Effector memory CD4-positive, alpha-beta T cell (primary cell): Measurements from ENCODE around the gene VASN.
"Not testable (repeated sequence)": the region's sequence is repeated elsewhere in the genome, so short reads cannot be mapped to it uniquely, and the experiment has no call there.

Experiments
- DNase-seq, 3 donors: peaks; one replicate each; pipeline ENCODE4 v3.0.0-alpha.2; 2020
- H3K27ac ChIP-seq: 2 replicates; pipeline ENCODE4 v1.7.0; 2013; ENCODE audit warnings: mild to moderate bottlenecking, low read length, moderate library complexity; ENCODE audit not compliant: insufficient read depth, poor library complexity, severe bottlenecking
- H3K27me3 ChIP-seq: replicated peaks from 2 replicates; pipeline ENCODE4 v1.7.0; 2013; ENCODE audit warnings: mild to moderate bottlenecking, low read length; ENCODE audit not compliant: insufficient read depth, control insufficient read depth, poor library complexity, severe bottlenecking
- H3K36me3 ChIP-seq: 2 replicates; pipeline ENCODE4 v1.7.0; 2013; ENCODE audit warnings: mild to moderate bottlenecking, low read length, moderate library complexity; ENCODE audit not compliant: control insufficient read depth, insufficient read depth
- H3K4me1 ChIP-seq: 2 replicates; pipeline ENCODE4 v1.7.0; 2013; ENCODE audit warnings: low read length, mild to moderate bottlenecking; ENCODE audit not compliant: control insufficient read depth, insufficient read depth, poor library complexity, severe bottlenecking
- H3K4me3 ChIP-seq: 2 replicates; pipeline ENCODE4 v1.7.0; 2013; ENCODE audit warnings: low read length, low read depth, mild to moderate bottlenecking; ENCODE audit not compliant: insufficient read depth, poor library complexity, severe bottlenecking
- H3K9me3 ChIP-seq: 2 replicates; pipeline ENCODE4 v1.7.0; 2013; ENCODE audit warnings: mild to moderate bottlenecking, low read length, moderate library complexity; ENCODE audit not compliant: control insufficient read depth

Gene VASN

DNA sequence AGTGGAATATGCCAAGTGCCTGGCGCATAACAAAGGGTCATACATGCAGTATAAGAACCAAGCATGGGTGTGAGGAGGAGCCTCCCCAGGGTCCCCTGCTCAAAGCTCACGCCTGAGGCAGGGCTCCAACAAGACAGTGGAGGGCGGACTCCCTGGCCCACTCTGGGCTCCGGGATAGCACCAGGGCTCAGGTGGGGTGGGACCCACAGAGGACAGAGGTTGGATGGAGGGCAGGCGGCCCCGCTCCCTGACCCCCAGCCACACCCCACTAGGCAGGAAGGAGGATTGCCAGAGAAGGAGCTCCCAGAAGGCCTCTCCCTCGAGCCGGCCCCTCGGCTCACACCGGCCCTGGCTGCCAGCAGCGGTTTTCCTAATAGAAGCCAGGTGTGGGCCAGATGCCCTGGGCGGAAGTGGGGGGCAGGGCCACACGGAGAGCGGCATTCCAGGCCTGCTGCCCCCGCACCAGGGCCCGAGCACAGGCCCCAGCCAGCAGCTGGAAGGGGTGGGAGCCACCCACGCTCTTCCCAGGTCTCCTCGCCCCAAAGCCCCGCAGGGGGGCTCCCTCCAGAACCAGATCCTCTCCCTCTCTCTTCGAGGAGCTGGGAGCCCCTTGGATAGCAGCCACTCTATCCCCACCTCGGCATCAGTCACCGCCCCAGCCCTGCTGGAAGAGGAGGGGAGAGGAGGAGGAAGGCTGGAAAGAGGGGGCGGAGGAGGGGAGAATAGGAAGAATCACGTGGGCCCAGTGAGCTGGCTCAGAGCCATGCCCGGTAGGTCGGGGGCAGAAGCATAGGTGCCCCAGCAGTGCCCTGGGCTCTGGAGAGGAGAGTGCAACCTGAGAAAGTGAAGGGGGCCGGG lies 21.0 kb downstream of the VASN start:
- peaks cover 80% of the 10 kb centered on the region for H3K36me3 ChIP-seq
- no peak overlapping the region for H3K4me3 ChIP-seq
- no peaks in the 10 kb centered on the region for H3K4me1 ChIP-seq
- DNase-seq: no peak
- no peak overlapping the region for H3K27ac ChIP-seq
- no peaks in the 10 kb centered on the region for H3K27me3 ChIP-seq
- H3K9me3 ChIP-seq: no peaks in the 10 kb centered on the region

DNA sequence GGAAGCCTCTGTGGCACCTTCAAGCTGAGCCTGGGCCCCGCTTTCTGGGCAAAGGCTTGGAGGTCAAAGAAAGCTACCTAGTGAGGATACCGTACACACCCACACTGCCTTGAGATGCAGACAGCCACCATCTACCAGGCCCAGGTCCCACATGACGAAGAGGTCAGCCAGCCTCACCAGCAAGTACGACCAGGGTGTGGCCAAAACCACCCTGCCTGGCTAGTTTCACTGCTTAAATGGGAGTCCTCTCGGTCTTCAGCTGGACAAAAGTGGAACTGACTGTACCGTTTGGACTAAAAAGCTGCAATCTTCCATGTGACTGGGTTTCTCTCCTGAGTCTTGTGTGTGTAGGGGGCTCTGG lies 21.6 kb downstream of the VASN start:
- no peak overlapping the region for H3K27ac ChIP-seq

DNA sequence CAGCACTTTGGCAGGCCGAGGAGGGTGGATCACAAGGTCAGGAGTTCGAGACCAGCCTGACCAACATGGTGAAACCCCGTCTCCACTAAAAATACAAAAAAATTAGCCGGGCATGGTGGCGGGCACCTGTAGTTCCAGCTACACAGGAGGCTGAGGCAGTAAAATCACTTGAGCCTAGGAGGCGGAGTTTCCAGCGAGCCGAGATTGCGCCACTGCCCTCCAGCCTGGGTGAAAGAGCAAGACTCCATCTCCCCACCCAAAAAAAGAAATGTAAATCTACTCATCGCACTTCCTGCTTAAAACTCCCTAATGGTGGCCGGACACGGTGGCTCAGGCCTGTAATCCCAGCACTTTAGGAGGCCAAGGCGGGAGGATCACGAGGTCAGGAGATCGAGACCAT lies 22.2 kb downstream of the VASN start:
- H3K27ac ChIP-seq, H3K9me3 ChIP-seq, H3K4me1 ChIP-seq, H3K4me3 ChIP-seq, DNase-seq, H3K27me3 ChIP-seq: not testable (repeated sequence)
- H3K36me3 ChIP-seq: peaks cover 76% of the 10 kb centered on the region

More for the DNA sequence above, 21.6 kb downstream of the VASN start:
- Histone ChIP-seq H3K4me3 (no peak overlapping the region), H3K9me3 (no peaks in the 10 kb centered on the region), H3K27me3 (no peaks in the 10 kb centered on the region), H3K4me1 (no peaks in the 10 kb centered on the region), H3K36me3 (peaks cover 80% of the 10 kb centered on the region)
- DNase-seq: no peak

DNA sequence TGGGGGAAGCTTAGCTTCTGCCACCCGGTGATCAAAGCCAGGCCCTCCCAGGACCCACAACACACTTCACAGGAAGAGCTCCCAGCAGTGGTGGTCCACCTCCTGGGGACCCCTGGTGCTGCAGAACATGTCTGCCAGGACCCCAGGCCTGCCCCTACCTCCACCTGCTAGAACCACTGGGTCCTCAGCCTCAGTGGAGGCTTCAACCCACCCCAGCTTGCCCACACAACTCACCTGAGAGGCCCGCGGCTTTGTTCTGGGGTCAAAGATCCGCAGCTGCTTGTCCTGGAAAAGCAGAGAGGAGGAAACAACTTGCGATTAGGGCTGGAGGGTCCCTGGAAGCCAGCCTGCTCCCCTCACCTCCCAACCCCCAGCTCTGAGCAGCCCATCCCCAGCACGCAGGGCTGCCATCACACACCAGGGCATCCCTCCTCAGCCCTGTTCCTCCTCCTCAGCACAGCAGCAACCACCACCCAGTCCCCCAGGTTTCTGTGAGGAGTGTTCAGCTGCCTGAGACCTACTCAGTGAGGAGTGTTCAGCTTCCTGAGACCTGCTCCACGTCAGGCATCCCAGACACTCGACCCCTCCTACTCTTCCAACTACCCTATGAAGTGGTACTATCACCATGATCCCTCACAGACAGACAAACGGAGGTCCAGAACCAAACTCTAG lies 23.5 kb downstream of the VASN start:
- no peaks in the 10 kb centered on the region for H3K9me3 ChIP-seq
- peaks cover 76% of the 10 kb centered on the region for H3K36me3 ChIP-seq
- no peak overlapping the region for H3K4me3 ChIP-seq
- no peaks in the 10 kb centered on the region for H3K4me1 ChIP-seq
- no peak for DNase-seq
- H3K27me3 ChIP-seq: no peaks in the 10 kb centered on the region
- no peak overlapping the region for H3K27ac ChIP-seq

DNA sequence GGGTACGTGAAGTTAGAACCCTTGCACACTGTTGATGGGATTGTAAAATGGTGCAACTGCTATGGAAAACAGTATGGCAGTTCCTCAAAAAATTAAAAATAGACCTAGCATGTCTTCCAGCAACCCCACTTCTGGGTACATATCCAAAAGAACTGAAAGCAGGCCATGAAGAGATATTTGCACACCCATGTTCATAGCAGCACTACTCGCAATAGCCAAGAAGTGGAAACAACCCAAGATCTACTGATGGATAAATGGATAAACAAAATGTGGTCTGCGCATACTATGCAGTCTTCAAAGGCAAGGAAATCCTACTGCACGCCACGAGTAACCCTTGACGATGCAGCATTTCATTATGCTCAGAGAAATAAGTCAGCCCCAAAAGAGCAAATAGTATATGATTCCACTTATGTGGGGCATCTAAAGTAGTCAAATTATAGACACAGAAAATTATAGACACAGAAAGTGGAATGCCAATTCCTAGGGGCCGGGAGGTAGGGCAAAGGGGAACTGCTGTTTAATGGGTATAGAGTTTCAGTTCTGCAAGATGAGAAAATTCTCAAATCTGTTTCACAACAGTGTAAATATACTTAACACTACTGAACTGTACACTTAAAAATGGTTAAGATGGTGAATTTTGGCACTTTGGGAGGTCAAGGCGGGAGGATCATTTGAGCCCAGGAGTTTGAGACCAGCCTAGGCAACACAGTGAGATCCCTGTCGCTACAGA lies 27.5 kb downstream of the VASN start:
- H3K27ac ChIP-seq: no peak overlapping the region
- no peaks in the 10 kb centered on the region for H3K27me3 ChIP-seq
- DNase-seq: no peak
- H3K4me1 ChIP-seq: peaks cover 4% of the 10 kb centered on the region
- peaks cover 79% of the 10 kb centered on the region for H3K36me3 ChIP-seq
- H3K4me3 ChIP-seq: no peak overlapping the region
- no peaks in the 10 kb centered on the region for H3K9me3 ChIP-seq

DNA sequence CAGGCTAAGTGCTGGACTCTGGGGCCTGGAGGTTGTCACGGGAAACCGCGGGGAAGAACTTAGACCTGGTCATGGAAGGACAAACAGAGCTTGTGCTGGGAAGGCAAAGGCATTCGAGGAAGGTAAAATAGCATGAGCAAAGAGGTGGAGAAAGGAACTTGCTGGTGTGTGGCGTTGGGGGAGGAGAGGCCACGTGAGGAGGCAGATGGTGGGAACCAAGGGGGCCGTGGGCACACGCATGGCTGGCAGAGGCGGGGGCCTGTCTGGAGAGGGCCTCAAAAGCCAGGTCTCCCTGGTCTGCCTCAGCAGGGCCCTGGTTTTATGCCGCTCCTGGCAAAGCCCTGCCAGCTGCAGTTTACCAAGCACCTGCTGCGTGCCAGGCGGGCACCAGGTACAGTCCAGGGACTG lies 29.4 kb downstream of the VASN start:
- Histone ChIP-seq H3K4me1 (peaks cover 4% of the 10 kb centered on the region), H3K4me3 (no peak overlapping the region), H3K27me3 (no peaks in the 10 kb centered on the region), H3K9me3 (no peaks in the 10 kb centered on the region), H3K27ac (no peak overlapping the region), H3K36me3 (peaks cover 81% of the 10 kb centered on the region)
- no peak for DNase-seq

DNA sequence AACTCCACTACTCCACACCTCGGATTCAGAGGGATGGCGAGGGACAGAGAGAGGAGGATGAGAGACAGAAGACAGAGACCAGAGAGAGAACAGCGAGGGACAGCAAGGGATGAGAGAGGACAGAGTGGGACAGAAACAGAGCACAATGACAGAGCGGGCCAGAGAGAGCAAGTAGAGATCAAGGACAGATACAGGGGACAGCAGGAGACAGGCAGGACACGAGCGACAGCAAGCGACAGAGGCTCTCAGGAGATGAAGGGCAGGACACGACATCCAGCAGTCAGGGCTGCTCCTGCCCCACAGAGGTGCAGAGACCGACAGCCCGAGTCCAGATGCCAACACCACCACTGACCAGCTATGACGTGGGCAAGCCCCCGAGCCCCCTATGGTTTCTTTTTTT lies 29.9 kb downstream of the VASN start:
- DNase-seq: no peak
- Histone ChIP-seq H3K4me3 (no peak overlapping the region), H3K36me3 (peaks cover 81% of the 10 kb centered on the region), H3K27ac (no peak overlapping the region), H3K27me3 (no peaks in the 10 kb centered on the region), H3K9me3 (no peaks in the 10 kb centered on the region), H3K4me1 (peaks cover 4% of the 10 kb centered on the region)

DNA sequence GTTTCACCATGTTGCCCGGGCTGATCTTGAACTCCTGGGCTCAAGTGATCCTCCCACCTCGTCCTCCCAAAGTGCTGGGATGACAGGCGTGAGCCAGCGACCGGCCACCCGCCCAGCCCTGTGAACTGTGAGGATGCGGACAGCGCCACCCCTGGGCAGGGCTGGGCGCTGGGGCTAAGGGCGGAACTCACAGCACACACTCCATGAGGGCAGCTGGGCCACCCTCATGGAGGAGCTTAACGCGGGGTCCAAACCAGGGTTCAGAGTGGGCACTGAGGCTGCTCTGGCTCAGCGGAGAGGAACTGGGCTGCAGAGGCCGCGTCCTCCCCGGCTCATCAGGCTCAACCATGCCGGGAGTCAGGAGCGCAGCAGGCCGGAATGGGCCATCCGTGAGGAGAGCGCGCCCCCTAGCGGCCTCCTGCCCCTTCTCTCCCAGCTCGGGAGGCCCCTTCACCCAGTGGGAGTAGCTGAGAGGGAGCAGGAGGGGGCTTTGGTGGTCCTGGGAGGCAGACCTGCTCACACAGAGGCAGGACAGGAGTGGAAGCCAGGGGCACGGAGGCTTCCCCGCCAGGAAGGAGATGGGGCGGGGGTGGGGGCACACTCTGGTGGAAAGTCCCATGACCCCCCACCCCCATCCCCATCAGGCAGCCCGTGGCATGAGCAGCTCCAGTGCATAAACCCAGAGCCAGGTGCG lies 30.9 kb downstream of the VASN start:
- H3K27ac ChIP-seq: peak overlapping the region; percentile 13
- peaks cover 89% of the 10 kb centered on the region for H3K36me3 ChIP-seq

DNA sequence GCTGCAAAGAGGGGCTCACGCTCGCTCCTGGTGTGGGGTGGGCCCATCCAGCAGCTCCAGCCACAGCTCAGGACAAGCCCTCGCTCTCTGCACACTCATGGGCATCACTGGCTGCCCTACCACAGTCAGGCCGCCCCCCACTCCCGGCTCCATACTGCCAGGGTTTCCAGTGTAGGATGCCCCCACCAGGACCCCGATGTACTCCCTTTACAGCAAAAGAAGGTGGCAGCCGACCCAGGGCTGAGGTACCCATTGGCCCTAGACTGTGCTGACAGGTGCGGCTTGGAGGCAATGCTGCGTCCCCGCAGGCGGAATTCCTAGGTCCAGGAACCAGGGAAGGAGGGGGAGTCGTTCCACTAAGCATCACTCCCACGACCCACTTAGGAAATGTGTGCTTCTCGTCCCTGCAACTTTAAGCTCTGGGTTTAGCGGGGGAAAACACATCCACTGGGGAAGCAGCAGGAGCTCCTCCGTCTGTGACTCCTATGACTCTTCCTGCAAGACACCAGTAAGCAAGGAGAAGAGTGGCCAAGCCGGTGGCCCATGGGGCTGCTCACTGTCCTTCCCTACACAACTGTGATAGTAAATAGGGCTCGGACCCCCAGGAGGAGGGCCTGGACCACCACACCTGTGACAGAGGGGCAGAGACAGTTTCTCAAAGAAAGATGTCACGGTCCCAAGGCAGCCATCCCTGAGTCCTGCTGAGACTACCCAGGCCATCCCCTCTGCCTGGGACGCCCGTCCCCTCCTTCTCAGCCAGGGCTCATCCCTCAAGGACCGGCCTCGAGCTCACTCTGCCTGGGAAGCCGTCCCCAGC lies 31.7 kb downstream of the VASN start:
- Histone ChIP-seq H3K4me3 (no peak overlapping the region), H3K27me3 (no peaks in the 10 kb centered on the region), H3K36me3 (peaks cover 90% of the 10 kb centered on the region), H3K27ac (peak overlapping the region; percentile 13), H3K9me3 (no peaks in the 10 kb centered on the region), H3K4me1 (peaks cover 4% of the 10 kb centered on the region)
- DNase-seq: no peak

More for the DNA sequence above, 30.9 kb downstream of the VASN start:
- Histone ChIP-seq H3K4me1 (peaks cover 4% of the 10 kb centered on the region), H3K9me3 (no peaks in the 10 kb centered on the region), H3K4me3 (no peak overlapping the region), H3K27me3 (no peaks in the 10 kb centered on the region)
- peak in 2 of 3 donors; percentile 30 to 50 for DNase-seq
